Kidney (tissue), 14 donors: ENCODE measurements around the gene PTPRG. TPM values are rescaled to one million over a fixed set of nuclear protein-coding genes. Genes with fewer than 3 reads are reported as not detected.

ENCODE experiments used
- DNase-seq, 5 donors: peaks; one replicate each; pipeline ENCODE4 v3.0.0-alpha.2; 2013 to 2020
- FAIRE-seq: peaks from 2 replicates; lab custom pipeline; 2012; peaks lifted over from hg19 to GRCh38; lab: Jason Lieb, UNC
- H3K27ac ChIP-seq, 2 donors: one replicate each; pipeline ENCODE4 v1.7.0; 2013; ENCODE audit warnings: low read depth in 2 of 2, low read length in 2 of 2, inconsistent platforms in 1 of 2
- H3K27me3 ChIP-seq: one replicate; pipeline ENCODE4 v1.7.1; 2013; ENCODE audit warnings: low read length, inconsistent platforms; ENCODE audit not compliant: control insufficient read depth, insufficient read depth
- H3K36me3 ChIP-seq, 3 donors: one replicate each; pipeline versions ENCODE4 v1.7.0 to v1.7.1; 2013; ENCODE audit warnings: low read length in 3 of 3, control low read depth in 1 of 3, inconsistent platforms in 1 of 3; ENCODE audit not compliant: insufficient read depth in 3 of 3, control insufficient read depth in 2 of 3
- H3K4me1 ChIP-seq, 3 donors: one replicate each; pipeline versions ENCODE4 v1.7.0 to v1.7.1; 2013; ENCODE audit warnings: low read length in 3 of 3, inconsistent platforms in 1 of 3, low read depth in 1 of 3; ENCODE audit not compliant: control insufficient read depth in 2 of 3, insufficient read depth in 2 of 3
- H3K4me3 ChIP-seq, 3 donors: one replicate each; pipeline versions ENCODE4 v1.7.0 to v1.8.1; 2013; ENCODE audit warnings: low read length in 3 of 3, control low read depth in 1 of 3, inconsistent platforms in 1 of 3
- H3K9ac ChIP-seq, 3 donors: one replicate each; pipeline versions ENCODE4 v1.7.0 to v1.7.1; 2013; ENCODE audit warnings: low read length in 3 of 3, control low read depth in 1 of 3, inconsistent platforms in 1 of 3
- H3K9me3 ChIP-seq, 3 donors: one replicate each; pipeline versions ENCODE4 v1.7.0 to v1.7.1; 2013; ENCODE audit warnings: low read length in 3 of 3, control low read depth in 1 of 3, inconsistent platforms in 1 of 3; ENCODE audit not compliant: control insufficient read depth in 2 of 3, insufficient read depth in 1 of 3
- intact Hi-C: fragments of 100-400 bp; cut with DNase I; formaldehyde crosslinking; loops from one replicate; pipeline ENCODE4 v1.11.1; 2022
- polyA plus RNA-seq: library from polyadenylated mRNA; stranded (reverse); fragments of 350-450 nt; fragmentation: Illumina TruSeq; extraction: RNeasy Lipid Tissue Mini Kit (QIAGEN cat#74804); gene quantifications from one replicate; pipeline ENCODE4 v1.2.3, GENCODE V29; 2014; ENCODE audit warnings: low read depth, low replicate concordance; ENCODE audit not compliant: insufficient read depth
- total RNA-seq: library from RNA; stranded (reverse); fragmentation: NEBNext Ultra II Directional; extraction: Animal tissue kit (Norgen Biotek cat#: 25700); gene quantifications from one replicate; pipeline ENCODE4 v1.2.1, GENCODE V29; 2021
- TF ChIP-seq, protein P1 (sequence below): IDR thresholded peaks from 3 replicates; pipeline ENCODE4 v1.5.1; 2012; ENCODE audit warnings: mild to moderate bottlenecking, moderate library complexity, borderline replicate concordance; ENCODE audit not compliant: insufficient read depth; ENCODE audit errors: extremely low read depth
- donor health status: control.
- donor health status: control.
- donor health status: control.
- donor health status: control.
- donor health status: control.
- donor health status: DM: yes; HTN: yes; CAD: no.
- donor health status: Normal renal cell carcinoma (clear cell type).

Gene PTPRG
- total and polyA plus RNA-seq, 2 donors from 2014 or later, result 9.2 to 154 TPM

GRCh38 chr3:61790411-61790810 lies 229.0 kb downstream of the PTPRG start:
- H3K4me3 ChIP-seq, result peak overlapping the region in 2 of 3 donors; percentile 5 to 12
- peaks cover 5 to 12% (median 8%) of the 10 kb centered on the region in 3 donors for H3K4me1 ChIP-seq
- peak overlapping the region in 1 of 2 donors; percentile 52 for H3K27ac ChIP-seq
- no peaks in the 10 kb centered on the region for H3K27me3 ChIP-seq
- H3K9ac ChIP-seq, result no peak overlapping the region
- DNase-seq, result no peak
- FAIRE-seq, result no peak
- no peaks in the 10 kb centered on the region for H3K9me3 ChIP-seq
- intact Hi-C loops, result no loop called here
- TF ChIP-seq, protein P1, sequence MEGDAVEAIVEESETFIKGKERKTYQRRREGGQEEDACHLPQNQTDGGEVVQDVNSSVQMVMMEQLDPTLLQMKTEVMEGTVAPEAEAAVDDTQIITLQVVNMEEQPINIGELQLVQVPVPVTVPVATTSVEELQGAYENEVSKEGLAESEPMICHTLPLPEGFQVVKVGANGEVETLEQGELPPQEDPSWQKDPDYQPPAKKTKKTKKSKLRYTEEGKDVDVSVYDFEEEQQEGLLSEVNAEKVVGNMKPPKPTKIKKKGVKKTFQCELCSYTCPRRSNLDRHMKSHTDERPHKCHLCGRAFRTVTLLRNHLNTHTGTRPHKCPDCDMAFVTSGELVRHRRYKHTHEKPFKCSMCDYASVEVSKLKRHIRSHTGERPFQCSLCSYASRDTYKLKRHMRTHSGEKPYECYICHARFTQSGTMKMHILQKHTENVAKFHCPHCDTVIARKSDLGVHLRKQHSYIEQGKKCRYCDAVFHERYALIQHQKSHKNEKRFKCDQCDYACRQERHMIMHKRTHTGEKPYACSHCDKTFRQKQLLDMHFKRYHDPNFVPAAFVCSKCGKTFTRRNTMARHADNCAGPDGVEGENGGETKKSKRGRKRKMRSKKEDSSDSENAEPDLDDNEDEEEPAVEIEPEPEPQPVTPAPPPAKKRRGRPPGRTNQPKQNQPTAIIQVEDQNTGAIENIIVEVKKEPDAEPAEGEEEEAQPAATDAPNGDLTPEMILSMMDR, result no peak
- no peaks in the 10 kb centered on the region for H3K36me3 ChIP-seq

DNA sequence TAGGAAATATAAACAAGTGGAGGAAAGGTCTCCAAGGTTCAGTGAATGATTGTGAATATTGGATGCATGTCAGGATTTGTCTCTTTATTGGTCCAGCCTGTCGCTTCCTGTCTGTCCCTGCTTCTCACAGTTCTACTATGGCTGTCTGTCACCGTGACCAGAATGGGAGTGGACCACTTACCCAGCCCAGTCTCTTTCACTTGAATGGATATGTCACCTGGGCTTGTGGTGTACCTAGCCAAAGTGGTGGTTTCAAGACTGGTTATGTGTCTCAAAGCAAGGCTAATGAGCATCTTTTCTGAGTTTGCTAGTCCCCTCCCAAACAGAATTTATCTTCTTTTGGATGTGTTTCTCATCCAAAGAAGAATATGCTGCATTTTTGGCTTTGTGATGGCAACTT lies 231.7 kb downstream of the PTPRG start:
- no peak overlapping the region for H3K4me3 ChIP-seq
- H3K27me3 ChIP-seq, result no peaks in the 10 kb centered on the region
- TF ChIP-seq, protein P1, result no peak
- H3K27ac ChIP-seq, result no peak overlapping the region
- intact Hi-C loops, result no loop called here
- no peaks in the 10 kb centered on the region for H3K36me3 ChIP-seq
- DNase-seq (no peak), FAIRE-seq (no peak)
- H3K4me1 ChIP-seq, result peaks cover 5 to 24% (median 14%) of the 10 kb centered on the region in 3 donors
- no peak overlapping the region for H3K9ac ChIP-seq
- H3K9me3 ChIP-seq, result no peaks in the 10 kb centered on the region

- Histone ChIP-seq H3K4me3 (no peak overlapping the region), H3K9ac (no peak overlapping the region), H3K9me3 (no peaks in the 10 kb centered on the region), H3K4me1 (peaks cover 5 to 24% (median 14%) of the 10 kb centered on the region in 3 donors), H3K27ac (no peak overlapping the region), H3K27me3 (no peaks in the 10 kb centered on the region), H3K36me3 (no peaks in the 10 kb centered on the region)
- FAIRE-seq (no peak), DNase-seq (no peak)
- TF ChIP-seq, protein P1, result no peak
- intact Hi-C loops, result no loop called here
Observed at GRCh38 chr3:61793521-61793920, 232.2 kb downstream of the PTPRG start.

DNA sequence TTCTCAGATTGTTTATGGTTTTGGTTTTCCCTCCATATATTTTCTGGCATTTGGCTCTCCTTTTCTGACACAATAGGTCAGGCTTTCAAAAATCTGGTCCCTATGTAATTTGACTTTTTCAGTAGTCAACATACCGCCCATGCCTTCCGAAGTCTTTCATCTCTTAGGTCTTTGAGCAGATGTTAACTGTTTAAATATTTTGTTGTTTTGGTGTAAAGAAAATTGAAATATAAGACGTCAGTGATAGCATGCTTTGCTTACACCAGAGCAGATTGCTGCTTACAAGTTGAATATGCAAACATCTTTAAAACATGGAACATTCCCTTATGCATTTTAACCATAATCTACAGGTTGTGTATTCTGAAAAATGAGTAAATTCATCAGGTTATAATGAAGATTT lies 233.0 kb downstream of the PTPRG start:
- FAIRE-seq (no peak), DNase-seq (no peak)
- no peak overlapping the region for H3K4me3 ChIP-seq
- no peaks in the 10 kb centered on the region for H3K9me3 ChIP-seq
- H3K4me1 ChIP-seq, result peaks cover 5 to 22% (median 14%) of the 10 kb centered on the region in 3 donors
- intact Hi-C loops, result no loop called here
- TF ChIP-seq, protein P1, result no peak
- H3K9ac ChIP-seq, result no peak overlapping the region
- no peaks in the 10 kb centered on the region for H3K36me3 ChIP-seq
- no peaks in the 10 kb centered on the region for H3K27me3 ChIP-seq
- H3K27ac ChIP-seq, result no peak overlapping the region
